ENCODE data around the gene CENPL.

DNA sequence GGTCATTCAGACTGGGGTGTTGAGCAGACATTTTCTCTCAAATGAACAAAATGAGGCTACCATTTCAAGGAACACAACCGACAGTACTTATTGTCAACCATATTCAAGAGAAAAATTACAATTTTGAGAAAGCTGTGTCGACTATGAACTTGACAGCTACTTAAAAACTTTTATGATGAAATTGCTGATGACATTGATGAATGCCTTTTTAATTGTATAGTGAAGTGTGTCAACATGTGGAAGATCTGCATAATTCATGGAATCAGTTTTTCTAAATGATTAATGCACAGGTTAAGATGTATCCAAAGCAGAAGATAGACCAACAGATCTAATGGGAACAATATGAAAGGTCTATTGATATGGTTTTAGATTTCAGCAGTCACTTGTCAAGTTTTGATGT lies 34.8 kb downstream of the CENPL start:
- TF ChIP-seq, protein P1, sequence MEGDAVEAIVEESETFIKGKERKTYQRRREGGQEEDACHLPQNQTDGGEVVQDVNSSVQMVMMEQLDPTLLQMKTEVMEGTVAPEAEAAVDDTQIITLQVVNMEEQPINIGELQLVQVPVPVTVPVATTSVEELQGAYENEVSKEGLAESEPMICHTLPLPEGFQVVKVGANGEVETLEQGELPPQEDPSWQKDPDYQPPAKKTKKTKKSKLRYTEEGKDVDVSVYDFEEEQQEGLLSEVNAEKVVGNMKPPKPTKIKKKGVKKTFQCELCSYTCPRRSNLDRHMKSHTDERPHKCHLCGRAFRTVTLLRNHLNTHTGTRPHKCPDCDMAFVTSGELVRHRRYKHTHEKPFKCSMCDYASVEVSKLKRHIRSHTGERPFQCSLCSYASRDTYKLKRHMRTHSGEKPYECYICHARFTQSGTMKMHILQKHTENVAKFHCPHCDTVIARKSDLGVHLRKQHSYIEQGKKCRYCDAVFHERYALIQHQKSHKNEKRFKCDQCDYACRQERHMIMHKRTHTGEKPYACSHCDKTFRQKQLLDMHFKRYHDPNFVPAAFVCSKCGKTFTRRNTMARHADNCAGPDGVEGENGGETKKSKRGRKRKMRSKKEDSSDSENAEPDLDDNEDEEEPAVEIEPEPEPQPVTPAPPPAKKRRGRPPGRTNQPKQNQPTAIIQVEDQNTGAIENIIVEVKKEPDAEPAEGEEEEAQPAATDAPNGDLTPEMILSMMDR (IDR thresholded peaks at IDR 0.05): no peak
- TF ChIP-seq, protein P2, sequence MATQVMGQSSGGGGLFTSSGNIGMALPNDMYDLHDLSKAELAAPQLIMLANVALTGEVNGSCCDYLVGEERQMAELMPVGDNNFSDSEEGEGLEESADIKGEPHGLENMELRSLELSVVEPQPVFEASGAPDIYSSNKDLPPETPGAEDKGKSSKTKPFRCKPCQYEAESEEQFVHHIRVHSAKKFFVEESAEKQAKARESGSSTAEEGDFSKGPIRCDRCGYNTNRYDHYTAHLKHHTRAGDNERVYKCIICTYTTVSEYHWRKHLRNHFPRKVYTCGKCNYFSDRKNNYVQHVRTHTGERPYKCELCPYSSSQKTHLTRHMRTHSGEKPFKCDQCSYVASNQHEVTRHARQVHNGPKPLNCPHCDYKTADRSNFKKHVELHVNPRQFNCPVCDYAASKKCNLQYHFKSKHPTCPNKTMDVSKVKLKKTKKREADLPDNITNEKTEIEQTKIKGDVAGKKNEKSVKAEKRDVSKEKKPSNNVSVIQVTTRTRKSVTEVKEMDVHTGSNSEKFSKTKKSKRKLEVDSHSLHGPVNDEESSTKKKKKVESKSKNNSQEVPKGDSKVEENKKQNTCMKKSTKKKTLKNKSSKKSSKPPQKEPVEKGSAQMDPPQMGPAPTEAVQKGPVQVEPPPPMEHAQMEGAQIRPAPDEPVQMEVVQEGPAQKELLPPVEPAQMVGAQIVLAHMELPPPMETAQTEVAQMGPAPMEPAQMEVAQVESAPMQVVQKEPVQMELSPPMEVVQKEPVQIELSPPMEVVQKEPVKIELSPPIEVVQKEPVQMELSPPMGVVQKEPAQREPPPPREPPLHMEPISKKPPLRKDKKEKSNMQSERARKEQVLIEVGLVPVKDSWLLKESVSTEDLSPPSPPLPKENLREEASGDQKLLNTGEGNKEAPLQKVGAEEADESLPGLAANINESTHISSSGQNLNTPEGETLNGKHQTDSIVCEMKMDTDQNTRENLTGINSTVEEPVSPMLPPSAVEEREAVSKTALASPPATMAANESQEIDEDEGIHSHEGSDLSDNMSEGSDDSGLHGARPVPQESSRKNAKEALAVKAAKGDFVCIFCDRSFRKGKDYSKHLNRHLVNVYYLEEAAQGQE (IDR thresholded peaks at IDR 0.05; ENCODE audit: insufficient read depth in 1 of 2, low read depth in 2 of 2, low read length in 1 of 2): no peak
- TF ChIP-seq POLR2AphosphoS5 (IDR thresholded peaks at IDR 0.05; ENCODE audit: low read depth, low read length): no peak
